Endodermal cell (in vitro differentiated cells): ENCODE results near the gene KCNJ13. TPM values are rescaled to one million over a fixed set of nuclear protein-coding genes. Genes with fewer than 3 reads are reported as not detected.
"Not testable (repeated sequence)": the region's sequence is repeated elsewhere in the genome, so short reads cannot be mapped to it uniquely, and the experiment has no call there.

ENCODE experiments used
- DNase-seq: peaks from one replicate; pipeline ENCODE4 v3.0.0-alpha.2; 2017
- H3K27ac ChIP-seq: 2 replicates; pipeline ENCODE4 v1.5.1; 2013; ENCODE audit warnings: mild to moderate bottlenecking, low read depth, low read length, moderate library complexity
- H3K27me3 ChIP-seq: 2 replicates; pipeline ENCODE4 v1.6.1; 2013; ENCODE audit warnings: mild to moderate bottlenecking, low read length, moderate library complexity; ENCODE audit not compliant: insufficient read depth, control insufficient read depth, poor library complexity, severe bottlenecking
- H3K36me3 ChIP-seq: 2 replicates; pipeline ENCODE4 v1.7.0; 2013; ENCODE audit warnings: mild to moderate bottlenecking, low read length, moderate library complexity; ENCODE audit not compliant: control insufficient read depth, insufficient read depth
- H3K4me1 ChIP-seq: one replicate; pipeline ENCODE4 v1.7.0; 2013; ENCODE audit warnings: low read length; ENCODE audit not compliant: control insufficient read depth, insufficient read depth
- H3K4me3 ChIP-seq: 2 replicates; pipeline ENCODE4 v1.5.1; 2013; ENCODE audit warnings: mild to moderate bottlenecking, low read length, moderate library complexity
- H3K9ac ChIP-seq: 2 replicates; pipeline ENCODE4 v1.6.1; 2013; ENCODE audit warnings: mild to moderate bottlenecking, low read length, moderate library complexity; ENCODE audit not compliant: poor library complexity, severe bottlenecking; ENCODE audit errors: extremely low read depth
- H3K9me3 ChIP-seq: 2 replicates; pipeline ENCODE4 v1.6.1; 2013; ENCODE audit warnings: mild to moderate bottlenecking, low read length, moderate library complexity; ENCODE audit not compliant: control insufficient read depth
- H3K27ac Mint-ChIP-seq: 2 replicates; pipeline ENCODE4 v1.8.0; 2020; ENCODE audit warnings: mixed read lengths
- H3K27me3 Mint-ChIP-seq: 2 replicates; pipeline ENCODE4 v1.8.0; 2021; ENCODE audit warnings: mild to moderate bottlenecking, mixed read lengths; ENCODE audit not compliant: insufficient read depth
- H3K36me3 Mint-ChIP-seq: 2 replicates; pipeline ENCODE4 v1.8.0; 2020; ENCODE audit warnings: low read depth, mixed read lengths
- H3K4me1 Mint-ChIP-seq: 2 replicates; pipeline ENCODE4 v1.8.0; 2020; ENCODE audit warnings: mixed read lengths
- H3K4me3 Mint-ChIP-seq: 2 replicates; pipeline ENCODE4 v1.8.0; 2020; ENCODE audit warnings: mild to moderate bottlenecking, moderate library complexity, mixed read lengths
- H3K9me3 Mint-ChIP-seq: 2 replicates; pipeline ENCODE4 v1.8.0; 2020; ENCODE audit warnings: mild to moderate bottlenecking, mixed read lengths
- CTCF ChIP-seq: fragments of 200-600 bp; sonication (generic); conservative IDR thresholded peaks from 2 replicates; pipeline ENCODE4 v1.5.0; 2021; ENCODE audit warnings: antibody characterized with exemption, mild to moderate bottlenecking
- WGBS, 2 experiments: methylation state at CpG; one replicate each; pipeline versions ENCODE4 v1.1.5 to v1.1.7; 2013; ENCODE audit warnings: missing lambda C conversion rate in 2 of 2, mixed read lengths in 1 of 2; ENCODE audit not compliant: insufficient coverage in 1 of 2, insufficient read length in 1 of 2; 5-methylcytosine and 5-hydroxymethylcytosine counted together
- total RNA-seq, 2 donors: library from RNA; stranded (reverse); fragmentation: NEBNext Ultra II Directional in 1 of 2; extraction: Animal tissue kit (Norgen Biotek cat#: 25700) in 1 of 2; gene quantifications; 2 replicates in 1 of 2; 3 replicates in 1 of 2; pipeline ENCODE4 v1.2.1, GENCODE V29; 2021

Gene KCNJ13
- total RNA-seq, 2 donors from 2014 or later: 0.15 to 1.0 TPM

GRCh38 chr2:232721882-232722281, 54.5 kb downstream of the KCNJ13 start:
- Histone ChIP-seq H3K9ac (no peak overlapping the region), H3K4me1 (no peaks in the 10 kb centered on the region), H3K9me3 (peaks cover 4% of the 10 kb centered on the region), H3K27me3 (no peaks in the 10 kb centered on the region), H3K27ac (no peak overlapping the region), H3K4me3 (no peak overlapping the region), H3K36me3 (peaks cover 56% of the 10 kb centered on the region)
- WGBS, 2 experiments: 93 to 100% methylated on average over 1 to 2 of the region's 2 CpGs
- TF ChIP-seq CTCF: no peak
- DNase-seq: no peak
- no peak overlapping the region for H3K4me3 Mint-ChIP-seq
- no peaks in the 10 kb centered on the region for H3K27me3 Mint-ChIP-seq
- H3K27ac Mint-ChIP-seq: no peak overlapping the region
- peaks cover 3% of the 10 kb centered on the region for H3K9me3 Mint-ChIP-seq
- H3K4me1 Mint-ChIP-seq: peaks cover 5% of the 10 kb centered on the region
- peaks cover 44% of the 10 kb centered on the region for H3K36me3 Mint-ChIP-seq

GRCh38 chr2:232721261-232721660, 55.1 kb downstream of the KCNJ13 start:
- 88 to 96% methylated on average over 1 to 2 of the region's 2 CpGs for WGBS, 2 experiments
- no peak overlapping the region for H3K27ac Mint-ChIP-seq

GRCh38 chr2:232720056-232720455, 56.3 kb downstream of the KCNJ13 start:
- H3K4me3 ChIP-seq, H3K27me3 ChIP-seq, DNase-seq, H3K9me3 ChIP-seq, H3K9me3 Mint-ChIP-seq, H3K4me3 Mint-ChIP-seq, H3K4me1 Mint-ChIP-seq, H3K9ac ChIP-seq, H3K4me1 ChIP-seq, H3K27ac ChIP-seq, H3K27ac Mint-ChIP-seq, H3K27me3 Mint-ChIP-seq: not testable (repeated sequence)
- peaks cover 48% of the 10 kb centered on the region for H3K36me3 Mint-ChIP-seq
- peaks cover 57% of the 10 kb centered on the region for H3K36me3 ChIP-seq

More at GRCh38 chr2:232721261-232721660, 55.1 kb downstream of the KCNJ13 start:
- Histone ChIP-seq H3K9me3 (peaks cover 4% of the 10 kb centered on the region), H3K27me3 (no peaks in the 10 kb centered on the region), H3K4me3 (no peak overlapping the region), H3K27ac (no peak overlapping the region), H3K36me3 (peaks cover 62% of the 10 kb centered on the region), H3K9ac (no peak overlapping the region), H3K4me1 (no peaks in the 10 kb centered on the region)
- Mint-ChIP-seq H3K4me3 (no peak overlapping the region), H3K36me3 (peaks cover 48% of the 10 kb centered on the region), H3K4me1 (peaks cover 5% of the 10 kb centered on the region), H3K27me3 (no peaks in the 10 kb centered on the region), H3K9me3 (peaks cover 3% of the 10 kb centered on the region)
- no peak for DNase-seq
- no peak for TF ChIP-seq CTCF

Other genes with a start within 250 kb of the KCNJ13 start
- not detected for gene CHRNG, start 236.9 kb downstream of the KCNJ13 start, total RNA-seq
- gene TIGD1, start 226.0 kb downstream of the KCNJ13 start, total RNA-seq: 1 to 10 TPM; 6.5 to 6.7 TPM
- gene EIF4E2, start 225.9 kb downstream of the KCNJ13 start, total RNA-seq: 100 to 1,000 TPM; 105 to 116 TPM
- gene EFHD1, start 143.0 kb downstream of the KCNJ13 start, total RNA-seq: 10 to 100 TPM in 1 of 2 donors, 1 to 10 TPM in 1; 6.8 to 12.5 TPM
- gene GIGYF2, start 79.2 kb downstream of the KCNJ13 start, total RNA-seq: 10 to 100 TPM; 62.5 to 72.3 TPM
- 1 to 10 TPM; 3.6 to 5.0 TPM for gene SNORC, start 93.7 kb upstream of the KCNJ13 start, total RNA-seq
- gene NGEF, start 236.7 kb upstream of the KCNJ13 start, total RNA-seq: 1 to 10 TPM; 1.8 to 2.9 TPM